Muscle layer of colon (tissue), 2 donors: Measurements from ENCODE around the gene TRPM2.
"Not testable (repeated sequence)": the region's sequence is repeated elsewhere in the genome, so short reads cannot be mapped to it uniquely, and the experiment has no call there.

Experiments used
- H3K27ac ChIP-seq: one replicate; pipeline ENCODE4 v1.7.0; 2013; ENCODE audit warnings: low read depth, mild to moderate bottlenecking, low read length, moderate library complexity
- H3K27me3 ChIP-seq, 2 donors: one replicate each; pipeline ENCODE4 v1.7.0; 2013; ENCODE audit warnings: low read length in 2 of 2, mild to moderate bottlenecking in 2 of 2; ENCODE audit not compliant: insufficient read depth in 2 of 2, control insufficient read depth in 1 of 2
- H3K36me3 ChIP-seq: one replicate; pipeline ENCODE4 v1.7.0; 2013; ENCODE audit warnings: mild to moderate bottlenecking, low read length; ENCODE audit not compliant: insufficient read depth
- H3K4me1 ChIP-seq: one replicate; pipeline ENCODE4 v1.7.0; 2013; ENCODE audit warnings: mild to moderate bottlenecking, low read length; ENCODE audit not compliant: insufficient read depth
- H3K4me3 ChIP-seq, 2 donors: one replicate each; pipeline ENCODE4 v1.7.0; 2013; ENCODE audit warnings: low read length in 2 of 2, low read depth in 1 of 2, mild to moderate bottlenecking in 1 of 2, moderate library complexity in 1 of 2
- H3K9ac ChIP-seq: one replicate; pipeline ENCODE4 v1.7.0; 2013; ENCODE audit warnings: low read length
- H3K9me3 ChIP-seq: one replicate; pipeline ENCODE4 v1.7.0; 2013; ENCODE audit warnings: mild to moderate bottlenecking, low read length
- donor health status: abdominal sarcoma.
- donor health status: Adenocarcinoma of cecum.

The TRPM2 gene

DNA sequence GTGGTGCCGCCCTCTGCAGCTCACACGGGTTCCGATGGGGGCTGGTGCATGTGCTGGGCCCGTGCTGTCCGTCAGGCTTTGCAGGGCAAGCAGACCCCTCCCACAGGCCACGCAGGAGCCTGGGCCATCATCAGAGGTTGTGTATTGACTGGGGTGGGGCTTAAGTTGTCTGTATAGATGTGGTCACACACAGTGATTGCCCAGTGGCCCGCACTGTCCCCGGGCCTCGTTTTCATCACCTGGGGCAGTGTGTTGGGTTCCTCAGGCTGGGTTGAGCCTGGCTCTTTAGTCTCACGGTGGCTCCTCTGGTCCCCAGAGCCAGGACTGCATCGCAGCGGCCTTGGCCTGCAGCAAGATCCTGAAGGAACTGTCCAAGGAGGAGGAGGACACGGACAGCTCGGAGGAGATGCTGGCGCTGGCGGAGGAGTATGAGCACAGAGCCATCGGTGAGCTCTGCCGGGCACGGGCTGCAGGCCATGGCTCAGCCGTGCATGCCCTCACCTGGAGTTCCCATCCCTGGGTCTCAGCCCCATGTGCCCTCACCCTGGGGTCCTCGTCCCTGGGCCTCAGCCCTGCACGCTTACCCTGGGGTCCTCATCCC lies 44.1 kb downstream of the TRPM2 start:
- H3K9ac ChIP-seq = no peak overlapping the region
- H3K27ac ChIP-seq = no peak overlapping the region
- peaks cover 3% of the 10 kb centered on the region for H3K9me3 ChIP-seq
- no peak overlapping the region for H3K4me3 ChIP-seq
- H3K4me1 ChIP-seq = no peaks in the 10 kb centered on the region
- H3K27me3 ChIP-seq = no peaks in the 10 kb centered on the region
- no peaks in the 10 kb centered on the region for H3K36me3 ChIP-seq

DNA sequence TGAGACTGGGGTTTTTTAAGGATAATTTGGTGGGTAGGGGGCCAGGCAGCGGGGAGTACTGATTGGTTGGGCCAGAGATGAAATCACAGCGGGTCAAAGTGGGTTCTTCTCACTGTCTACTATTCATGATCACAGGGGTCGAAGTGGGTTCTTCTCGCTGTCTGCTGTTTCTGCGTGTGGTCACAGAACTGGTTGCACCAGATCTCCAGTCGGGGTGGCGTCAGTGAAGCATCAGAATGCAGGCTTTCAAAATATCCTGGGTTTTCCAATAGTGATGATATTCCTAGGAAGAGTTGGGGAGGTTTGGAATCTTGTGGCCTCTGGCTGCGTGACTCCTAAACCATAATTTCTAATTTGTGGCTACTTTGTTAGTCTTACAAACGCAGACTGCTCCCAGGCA lies 45.1 kb downstream of the TRPM2 start:
- no peak overlapping the region for H3K9ac ChIP-seq
- no peak overlapping the region for H3K27ac ChIP-seq
- H3K9me3 ChIP-seq = peaks cover 3% of the 10 kb centered on the region
- H3K27me3 ChIP-seq = no peaks in the 10 kb centered on the region
- H3K4me3 ChIP-seq = no peak overlapping the region
- no peaks in the 10 kb centered on the region for H3K4me1 ChIP-seq
- H3K36me3 ChIP-seq = no peaks in the 10 kb centered on the region

DNA sequence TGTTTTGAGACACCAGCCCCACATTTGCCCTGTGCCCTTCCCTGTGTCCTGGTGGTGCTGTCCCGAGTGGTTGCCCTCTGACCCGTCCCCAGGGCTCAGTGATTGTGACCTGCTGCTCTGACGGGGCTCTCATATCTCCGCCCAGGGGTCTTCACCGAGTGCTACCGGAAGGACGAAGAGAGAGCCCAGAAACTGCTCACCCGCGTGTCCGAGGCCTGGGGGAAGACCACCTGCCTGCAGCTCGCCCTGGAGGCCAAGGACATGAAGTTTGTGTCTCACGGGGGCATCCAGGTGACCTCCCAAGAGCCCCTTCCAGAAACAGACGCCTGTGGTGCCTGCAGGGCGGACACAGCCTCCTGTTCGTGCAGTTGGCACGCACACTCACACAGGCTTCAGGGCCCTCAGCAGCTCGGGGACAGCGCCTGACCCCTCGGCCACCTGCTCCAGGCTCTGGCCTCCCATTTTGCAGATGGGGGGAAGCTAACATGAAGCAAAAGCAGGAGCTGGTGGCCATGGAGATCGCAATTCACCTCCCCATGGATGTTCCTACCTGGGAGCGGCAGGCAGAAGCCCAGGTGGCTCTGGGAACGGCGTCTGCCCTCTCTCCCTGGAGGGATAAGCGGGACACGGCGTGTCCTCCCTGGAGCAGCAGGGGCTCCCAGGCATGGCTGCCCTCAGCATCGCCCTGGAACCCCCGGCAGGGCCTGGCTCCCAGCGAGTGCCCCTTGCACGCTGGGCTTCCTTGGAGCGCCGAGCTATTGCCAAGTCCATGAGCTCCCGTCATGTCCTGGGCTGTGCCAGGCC lies 45.9 kb downstream of the TRPM2 start:
- H3K4me1 ChIP-seq = no peaks in the 10 kb centered on the region
- H3K4me3 ChIP-seq = no peak overlapping the region
- H3K36me3 ChIP-seq = no peaks in the 10 kb centered on the region
- H3K27ac ChIP-seq = no peak overlapping the region
- H3K9me3 ChIP-seq = no peaks in the 10 kb centered on the region
- no peak overlapping the region for H3K9ac ChIP-seq
- no peaks in the 10 kb centered on the region for H3K27me3 ChIP-seq

DNA sequence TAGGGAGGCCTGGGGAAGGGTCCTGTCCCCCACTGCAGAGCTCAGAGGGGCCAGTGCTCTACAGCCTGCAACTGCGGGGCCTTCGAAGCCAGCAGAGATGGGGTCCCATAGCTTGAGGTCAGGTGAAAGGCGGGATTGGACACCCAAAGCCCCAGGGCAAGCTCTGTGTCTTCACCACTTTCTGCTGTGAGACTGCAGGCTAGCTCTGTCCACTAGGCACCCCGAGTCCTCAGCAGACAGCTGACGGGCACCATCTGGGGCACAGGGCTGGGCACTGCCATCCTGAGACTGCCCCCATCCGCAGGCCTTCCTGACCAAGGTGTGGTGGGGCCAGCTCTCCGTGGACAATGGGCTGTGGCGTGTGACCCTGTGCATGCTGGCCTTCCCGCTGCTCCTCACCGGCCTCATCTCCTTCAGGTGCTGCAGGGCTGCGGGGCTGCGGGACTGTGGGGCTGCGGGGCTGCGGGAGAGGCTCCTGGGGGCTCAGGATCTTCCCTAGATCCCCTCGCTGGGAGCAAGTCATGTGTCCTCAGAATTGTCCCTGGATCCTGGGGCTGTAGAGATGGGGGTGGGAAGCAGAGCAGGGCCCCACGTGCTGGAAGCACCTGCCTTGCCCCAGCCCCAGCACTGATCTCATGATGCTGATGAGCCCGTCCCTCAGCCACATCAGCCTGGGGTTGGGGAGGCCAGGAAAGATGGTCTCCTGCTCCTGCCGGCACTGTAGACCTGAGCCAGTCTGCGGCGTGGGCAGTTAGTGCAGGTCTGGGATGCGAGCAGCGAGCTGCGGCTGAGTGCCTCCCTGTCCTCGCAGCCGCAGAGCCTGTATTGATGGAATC lies 46.8 kb downstream of the TRPM2 start:
- Histone ChIP-seq H3K27me3 (no peaks in the 10 kb centered on the region), H3K9me3 (no peaks in the 10 kb centered on the region), H3K27ac (no peak overlapping the region), H3K4me1 (no peaks in the 10 kb centered on the region), H3K9ac (no peak overlapping the region), H3K4me3 (no peak overlapping the region), H3K36me3 (no peaks in the 10 kb centered on the region)

DNA sequence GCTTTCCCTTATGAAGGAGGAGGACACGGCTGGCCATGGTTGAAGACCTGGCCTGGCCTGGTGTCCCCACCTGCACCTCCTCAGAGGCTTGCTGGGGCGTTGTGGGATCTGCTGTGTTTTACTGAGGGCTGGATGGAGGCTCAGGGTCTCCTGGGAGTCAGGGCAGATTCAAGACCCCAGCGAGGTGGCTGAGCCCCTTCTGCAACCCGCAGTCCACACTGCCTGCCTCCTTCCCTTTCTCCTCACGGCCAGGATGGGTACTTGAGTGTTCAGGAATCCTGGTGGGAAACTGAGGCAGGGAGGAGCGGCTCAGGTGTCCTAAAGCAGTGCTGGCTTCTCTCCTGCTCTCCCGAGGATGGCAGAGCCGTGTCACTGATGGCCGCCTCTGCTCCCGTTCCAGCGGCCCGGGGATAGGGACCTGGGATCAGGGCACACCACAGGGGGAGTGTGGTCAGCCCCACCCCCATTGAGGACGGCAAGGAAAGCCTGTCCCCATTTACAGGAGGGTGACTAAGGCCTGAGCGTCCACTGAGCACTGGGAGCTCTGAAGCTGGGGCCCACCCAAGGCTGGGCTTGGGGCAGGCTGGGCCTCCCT lies 47.5 kb downstream of the TRPM2 start:
- Histone ChIP-seq H3K36me3 (no peaks in the 10 kb centered on the region), H3K4me1 (no peaks in the 10 kb centered on the region), H3K9ac (no peak overlapping the region), H3K27me3 (no peaks in the 10 kb centered on the region), H3K4me3 (no peak overlapping the region), H3K9me3 (no peaks in the 10 kb centered on the region), H3K27ac (no peak overlapping the region)

DNA sequence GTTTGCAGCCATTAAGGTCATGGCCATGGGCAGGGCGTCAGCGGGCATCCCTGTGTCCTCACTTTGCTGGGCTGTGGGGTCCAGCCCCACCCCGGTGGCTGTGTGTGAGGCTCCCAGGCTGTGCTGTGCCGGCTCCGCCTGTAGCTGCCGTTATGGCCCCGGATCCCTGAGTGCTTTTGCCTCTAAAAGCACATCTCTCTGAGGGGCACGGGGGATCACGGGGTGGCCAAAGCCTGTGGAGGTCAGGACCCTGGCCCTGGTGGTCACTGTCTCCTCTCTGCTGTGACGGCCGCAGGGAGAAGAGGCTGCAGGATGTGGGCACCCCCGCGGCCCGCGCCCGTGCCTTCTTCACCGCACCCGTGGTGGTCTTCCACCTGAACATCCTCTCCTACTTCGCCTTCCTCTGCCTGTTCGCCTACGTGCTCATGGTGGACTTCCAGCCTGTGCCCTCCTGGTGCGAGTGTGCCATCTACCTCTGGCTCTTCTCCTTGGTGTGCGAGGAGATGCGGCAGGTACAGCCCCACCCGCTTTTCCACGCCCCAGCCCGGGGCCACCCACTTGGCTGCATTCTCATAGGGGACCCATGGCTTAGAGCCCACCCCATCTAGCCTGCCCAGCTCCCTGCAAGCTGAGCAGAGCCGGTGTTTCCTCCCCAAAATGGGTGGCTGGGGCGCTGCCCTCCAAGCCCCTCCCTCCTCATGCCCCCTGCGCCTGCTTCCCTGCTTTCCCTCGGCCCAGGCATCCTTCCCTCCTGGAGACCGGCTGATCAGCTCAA lies 48.2 kb downstream of the TRPM2 start:
- Histone ChIP-seq H3K36me3 (no peaks in the 10 kb centered on the region), H3K4me1 (no peaks in the 10 kb centered on the region), H3K27ac (no peak overlapping the region), H3K9me3 (no peaks in the 10 kb centered on the region), H3K4me3 (no peak overlapping the region), H3K27me3 (no peaks in the 10 kb centered on the region), H3K9ac (no peak overlapping the region)

DNA sequence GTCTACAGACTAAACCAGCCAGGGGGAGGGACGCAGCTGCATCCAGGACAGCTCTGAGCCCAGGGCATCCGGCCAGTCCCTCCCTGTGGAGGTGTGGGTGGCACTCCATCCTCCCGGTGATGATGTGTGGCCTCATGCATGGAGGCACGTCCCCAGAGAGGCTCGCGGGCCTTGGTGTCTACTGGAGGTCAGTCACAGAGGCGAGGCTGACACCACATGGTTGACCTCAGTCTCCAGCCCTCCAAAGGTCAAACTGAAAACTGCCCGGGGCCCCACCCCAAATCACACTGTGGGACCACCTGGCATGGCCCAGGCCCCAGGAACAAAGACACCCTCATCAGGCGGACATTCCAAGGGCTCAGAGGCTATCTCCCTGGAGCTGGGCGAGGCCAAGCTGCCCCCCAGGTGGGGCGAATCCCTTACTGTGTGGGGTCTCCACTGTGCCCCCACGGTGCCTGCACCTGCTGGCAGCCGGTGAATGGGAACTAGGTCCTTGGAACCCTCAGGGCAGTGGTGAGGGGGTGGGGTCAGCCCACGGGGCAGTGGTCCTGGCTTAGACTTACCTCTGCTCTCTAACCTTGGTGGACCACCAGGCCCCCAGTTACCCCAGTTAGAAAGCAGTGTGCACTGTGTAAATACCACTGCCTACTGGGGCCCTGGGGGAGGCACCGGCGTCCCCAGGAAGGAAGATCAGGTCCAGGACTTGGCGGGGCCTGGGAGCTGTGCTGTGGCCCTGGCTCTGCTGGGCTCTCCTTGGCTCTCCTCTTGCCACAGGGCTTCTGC lies 49.1 kb downstream of the TRPM2 start:
- H3K9ac ChIP-seq = no peak overlapping the region
- H3K27me3 ChIP-seq = no peaks in the 10 kb centered on the region
- H3K4me1 ChIP-seq = no peaks in the 10 kb centered on the region
- H3K9me3 ChIP-seq = no peaks in the 10 kb centered on the region
- no peak overlapping the region for H3K27ac ChIP-seq
- no peaks in the 10 kb centered on the region for H3K36me3 ChIP-seq
- H3K4me3 ChIP-seq = no peak overlapping the region

DNA sequence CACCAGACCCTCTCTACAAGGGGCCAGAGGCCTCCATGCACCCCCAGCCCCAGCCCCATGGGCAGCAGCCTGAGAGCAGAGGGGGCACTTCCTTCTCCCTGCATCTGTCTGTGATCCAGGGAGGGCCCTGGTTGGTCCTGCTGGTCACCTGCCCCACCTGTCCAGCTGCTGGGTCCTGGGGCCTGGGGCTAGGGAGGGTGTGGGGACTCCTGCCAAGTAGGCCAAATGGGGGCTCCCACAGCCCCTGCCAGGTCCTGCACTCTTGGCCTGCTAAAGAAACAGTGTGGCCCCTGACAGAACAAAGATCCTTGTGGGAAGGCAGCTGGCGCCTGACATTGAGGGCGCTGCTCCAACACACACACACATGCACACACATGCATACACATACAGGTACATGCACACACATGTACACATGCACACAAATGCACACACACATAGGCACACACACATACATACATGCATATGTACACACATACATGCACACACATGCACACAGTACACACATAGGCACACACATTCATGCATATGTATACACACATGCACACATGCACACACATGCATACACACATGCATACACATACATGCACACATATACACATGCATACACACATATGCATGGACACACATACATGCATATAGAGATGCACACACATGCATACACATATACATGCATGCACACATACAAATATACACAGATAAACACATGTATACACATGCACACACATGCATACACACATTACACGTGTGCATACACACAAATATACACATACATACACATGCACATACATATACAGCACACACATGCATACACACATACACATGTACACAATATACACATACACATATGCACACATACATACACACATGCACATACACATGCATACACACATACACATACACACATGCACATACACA lies 49.9 kb downstream of the TRPM2 start:
- Histone ChIP-seq H3K36me3 (no peaks in the 10 kb centered on the region), H3K9me3 (no peaks in the 10 kb centered on the region), H3K27me3 (no peaks in the 10 kb centered on the region), H3K4me1 (no peaks in the 10 kb centered on the region), H3K4me3 (no peak overlapping the region), H3K27ac (no peak overlapping the region), H3K9ac (no peak overlapping the region)

DNA sequence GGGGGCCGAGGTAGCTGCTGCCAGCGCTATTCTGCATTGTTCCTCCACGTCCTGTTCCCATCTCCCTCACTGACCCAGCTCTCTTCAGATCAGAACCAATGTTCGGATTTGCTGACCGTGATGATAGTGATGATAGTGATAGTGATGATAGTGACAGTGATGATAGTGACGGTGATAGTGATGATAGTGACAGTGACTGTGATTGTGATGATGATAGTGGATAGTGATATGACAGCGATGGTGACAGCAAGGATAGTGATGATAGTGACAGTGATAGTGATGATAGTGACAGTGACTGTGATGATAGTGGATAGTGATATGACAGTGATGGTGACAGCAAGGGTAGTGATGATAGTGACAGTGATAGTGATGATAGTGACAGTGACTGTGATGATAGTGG lies 51.1 kb downstream of the TRPM2 start:
- H3K4me1 ChIP-seq, H3K36me3 ChIP-seq, H3K4me3 ChIP-seq, H3K27me3 ChIP-seq, H3K27ac ChIP-seq, H3K9me3 ChIP-seq, H3K9ac ChIP-seq: not testable (repeated sequence)
